ENCODE measurements around the gene ZNF662. TPM values are rescaled to one million over a fixed set of nuclear protein-coding genes. Genes with fewer than 3 reads are reported as not detected.

Gene ZNF662
- not detected in 3 replicates for total RNA-seq
- long read RNA-seq, result 0 reads

DNA sequence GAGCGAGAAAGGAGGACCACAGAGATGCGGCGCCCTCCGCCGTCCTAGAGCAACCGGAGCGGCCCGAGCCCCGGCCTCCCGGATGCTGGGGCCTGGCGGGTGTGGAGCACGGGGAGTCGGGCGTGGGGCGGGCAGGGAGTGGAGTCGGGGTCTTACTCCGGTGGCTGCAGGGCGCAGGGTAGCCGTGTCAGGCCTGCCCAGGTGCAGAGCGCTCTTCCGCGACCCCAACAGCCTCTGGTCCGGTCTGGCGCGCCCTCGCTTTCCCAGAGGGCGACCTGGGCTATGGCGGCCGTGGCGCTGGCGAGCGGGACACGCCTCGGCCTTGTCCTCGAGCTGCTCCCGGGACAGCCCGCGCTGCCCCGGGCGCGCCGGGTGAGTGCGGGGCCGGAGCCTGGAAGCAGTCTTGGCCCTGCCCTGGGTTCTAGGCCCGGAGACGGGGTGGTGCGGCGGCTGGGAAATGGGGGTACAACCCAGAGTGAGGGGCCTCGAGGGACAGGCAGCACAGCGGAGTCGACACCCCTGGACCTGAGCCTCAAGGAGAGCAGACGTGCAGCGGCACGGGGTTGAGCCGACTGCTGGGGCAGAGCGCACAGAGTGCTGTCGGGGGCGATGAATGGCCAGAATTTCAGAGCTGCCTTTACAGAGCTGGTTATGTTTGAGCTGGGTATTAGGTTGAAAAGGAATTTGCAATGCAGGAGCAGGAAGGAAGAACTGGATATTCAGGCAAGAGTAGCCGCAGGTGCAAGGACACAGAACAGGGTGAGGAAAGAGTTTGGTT, at the start of gene ZNF662:
Gene ZNF662 (plus strand): TSS at position 73 of the 778 bp plus-strand sequence. CDS start 1,973 bp downstream, outside the sequence.
- H3K9me3 Mint-ChIP-seq (ENCODE audit: low read depth), result peaks cover 15% of the 10 kb centered on the region
- no peaks in the 10 kb centered on the region for H3K4me1 Mint-ChIP-seq (ENCODE audit: low read depth)
- peaks cover 25% of the 10 kb centered on the region for H3K27me3 Mint-ChIP-seq (ENCODE audit: low read depth)
- H3K36me3 Mint-ChIP-seq (ENCODE audit: low read depth), result no peaks in the 10 kb centered on the region
- no peak within 1 kb of the TSS for H3K27ac Mint-ChIP-seq (ENCODE audit: unreplicated experiment)
- H3K4me3 Mint-ChIP-seq (ENCODE audit: unreplicated experiment), result no peak within 1 kb of the TSS
- TF ChIP-seq, protein P1, sequence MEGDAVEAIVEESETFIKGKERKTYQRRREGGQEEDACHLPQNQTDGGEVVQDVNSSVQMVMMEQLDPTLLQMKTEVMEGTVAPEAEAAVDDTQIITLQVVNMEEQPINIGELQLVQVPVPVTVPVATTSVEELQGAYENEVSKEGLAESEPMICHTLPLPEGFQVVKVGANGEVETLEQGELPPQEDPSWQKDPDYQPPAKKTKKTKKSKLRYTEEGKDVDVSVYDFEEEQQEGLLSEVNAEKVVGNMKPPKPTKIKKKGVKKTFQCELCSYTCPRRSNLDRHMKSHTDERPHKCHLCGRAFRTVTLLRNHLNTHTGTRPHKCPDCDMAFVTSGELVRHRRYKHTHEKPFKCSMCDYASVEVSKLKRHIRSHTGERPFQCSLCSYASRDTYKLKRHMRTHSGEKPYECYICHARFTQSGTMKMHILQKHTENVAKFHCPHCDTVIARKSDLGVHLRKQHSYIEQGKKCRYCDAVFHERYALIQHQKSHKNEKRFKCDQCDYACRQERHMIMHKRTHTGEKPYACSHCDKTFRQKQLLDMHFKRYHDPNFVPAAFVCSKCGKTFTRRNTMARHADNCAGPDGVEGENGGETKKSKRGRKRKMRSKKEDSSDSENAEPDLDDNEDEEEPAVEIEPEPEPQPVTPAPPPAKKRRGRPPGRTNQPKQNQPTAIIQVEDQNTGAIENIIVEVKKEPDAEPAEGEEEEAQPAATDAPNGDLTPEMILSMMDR (IDR thresholded peaks at IDR 0.05), result no peak
- peak; percentile 88 for DNase-seq (ENCODE audit: low spot score)

DNA sequence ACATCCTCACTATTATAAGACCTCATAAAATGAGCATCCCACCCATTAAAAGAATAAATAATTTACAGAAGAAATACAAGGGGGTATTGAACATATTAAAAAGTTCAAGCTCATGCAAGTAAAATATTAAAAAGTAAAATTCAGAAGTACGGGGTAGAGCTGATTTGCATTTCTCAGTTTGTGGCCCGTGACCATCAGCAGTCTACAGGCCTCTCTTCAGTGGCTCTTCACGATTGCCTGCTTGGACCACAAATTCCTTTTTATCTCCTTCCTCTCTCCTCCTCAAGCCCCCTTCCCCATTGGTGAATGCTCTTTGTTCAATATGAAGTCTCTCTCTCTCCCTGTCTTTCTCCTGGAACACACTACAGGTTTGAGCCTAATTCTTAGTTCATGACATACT, 49.4 kb upstream of the ZNF662 start:
- Mint-ChIP-seq H3K27ac (ENCODE audit: unreplicated experiment) (no peak overlapping the region), H3K4me1 (ENCODE audit: low read depth) (peaks cover 16% of the 10 kb centered on the region), H3K36me3 (ENCODE audit: low read depth) (peaks cover 16% of the 10 kb centered on the region), H3K4me3 (ENCODE audit: unreplicated experiment) (no peak overlapping the region), H3K9me3 (ENCODE audit: low read depth) (peaks cover 19% of the 10 kb centered on the region), H3K27me3 (ENCODE audit: low read depth) (peaks cover 40% of the 10 kb centered on the region)
- no peak for DNase-seq (ENCODE audit: low spot score)
- TF ChIP-seq, protein P1 (IDR thresholded peaks at IDR 0.05), result no peak

DNA sequence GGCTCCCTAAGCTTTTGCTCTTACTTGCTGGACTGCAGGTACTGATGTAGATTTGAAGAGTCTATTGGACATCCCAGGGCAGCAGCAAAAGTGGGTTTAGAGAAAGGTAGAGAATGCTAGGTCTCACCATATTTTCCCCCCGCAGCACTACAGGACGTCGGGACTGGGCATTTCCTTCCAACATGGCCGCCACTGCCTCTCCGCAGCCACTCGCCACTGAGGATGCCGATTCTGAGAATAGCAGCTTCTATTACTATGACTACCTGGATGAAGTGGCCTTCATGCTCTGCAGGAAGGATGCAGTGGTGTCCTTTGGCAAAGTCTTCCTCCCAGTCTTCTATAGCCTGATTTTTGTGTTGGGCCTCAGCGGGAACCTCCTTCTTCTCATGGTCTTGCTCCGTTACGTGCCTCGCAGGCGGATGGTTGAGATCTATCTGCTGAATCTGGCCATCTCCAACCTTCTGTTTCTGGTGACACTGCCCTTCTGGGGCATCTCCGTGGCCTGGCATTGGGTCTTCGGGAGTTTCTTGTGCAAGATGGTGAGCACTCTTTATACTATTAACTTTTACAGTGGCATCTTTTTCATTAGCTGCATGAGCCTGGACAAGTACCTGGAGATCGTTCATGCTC, 41.5 kb upstream of the ZNF662 start:
- no peak overlapping the region for H3K27ac Mint-ChIP-seq (ENCODE audit: unreplicated experiment)
- TF ChIP-seq, protein P1 (IDR thresholded peaks at IDR 0.05), result no peak
- no peaks in the 10 kb centered on the region for H3K4me1 Mint-ChIP-seq (ENCODE audit: low read depth)
- peaks cover 12% of the 10 kb centered on the region for H3K9me3 Mint-ChIP-seq (ENCODE audit: low read depth)
- peaks cover 46% of the 10 kb centered on the region for H3K27me3 Mint-ChIP-seq (ENCODE audit: low read depth)
- H3K4me3 Mint-ChIP-seq (ENCODE audit: unreplicated experiment), result no peak overlapping the region
- DNase-seq (ENCODE audit: low spot score), result no peak
- peaks cover 10% of the 10 kb centered on the region for H3K36me3 Mint-ChIP-seq (ENCODE audit: low read depth)

DNA sequence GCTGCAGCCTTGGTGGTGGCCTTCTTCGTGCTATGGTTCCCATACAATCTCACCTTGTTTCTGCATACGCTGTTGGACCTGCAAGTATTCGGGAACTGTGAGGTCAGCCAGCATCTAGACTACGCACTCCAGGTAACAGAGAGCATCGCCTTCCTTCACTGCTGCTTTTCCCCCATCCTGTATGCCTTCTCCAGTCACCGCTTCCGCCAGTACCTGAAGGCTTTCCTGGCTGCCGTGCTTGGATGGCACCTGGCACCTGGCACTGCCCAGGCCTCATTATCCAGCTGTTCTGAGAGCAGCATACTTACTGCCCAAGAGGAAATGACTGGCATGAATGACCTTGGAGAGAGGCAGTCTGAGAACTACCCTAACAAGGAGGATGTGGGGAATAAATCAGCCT, 40.7 kb upstream of the ZNF662 start:
- no peaks in the 10 kb centered on the region for H3K4me1 Mint-ChIP-seq (ENCODE audit: low read depth)
- TF ChIP-seq, protein P1 (IDR thresholded peaks at IDR 0.05), result no peak
- peaks cover 12% of the 10 kb centered on the region for H3K9me3 Mint-ChIP-seq (ENCODE audit: low read depth)
- no peak overlapping the region for H3K4me3 Mint-ChIP-seq (ENCODE audit: unreplicated experiment)
- peaks cover 10% of the 10 kb centered on the region for H3K36me3 Mint-ChIP-seq (ENCODE audit: low read depth)
- H3K27ac Mint-ChIP-seq (ENCODE audit: unreplicated experiment), result no peak overlapping the region
- H3K27me3 Mint-ChIP-seq (ENCODE audit: low read depth), result peaks cover 44% of the 10 kb centered on the region
- no peak for DNase-seq (ENCODE audit: low spot score)

DNA sequence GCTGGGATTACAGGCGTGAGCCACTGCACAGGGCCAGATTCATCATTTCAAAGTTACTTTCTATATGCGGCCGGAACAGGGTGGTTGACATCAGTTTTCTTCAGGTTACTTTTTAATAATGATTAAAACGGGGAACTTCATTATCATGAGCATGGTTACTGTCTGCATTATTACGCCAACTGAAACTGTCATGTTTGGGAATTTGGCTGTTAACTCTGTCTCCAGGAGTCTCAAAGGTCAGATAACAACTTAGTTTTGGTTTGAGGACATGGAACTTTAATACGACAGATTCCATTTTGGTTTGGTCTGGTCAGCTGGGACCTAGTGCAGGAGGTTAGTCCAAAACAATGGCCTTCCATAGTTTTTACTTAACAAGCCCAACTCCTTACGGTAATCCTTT, 38.8 kb upstream of the ZNF662 start:
- DNase-seq (ENCODE audit: low spot score), result no peak
- Mint-ChIP-seq H3K27ac (ENCODE audit: unreplicated experiment) (no peak overlapping the region), H3K27me3 (ENCODE audit: low read depth) (peaks cover 31% of the 10 kb centered on the region), H3K4me3 (ENCODE audit: unreplicated experiment) (no peak overlapping the region), H3K9me3 (ENCODE audit: low read depth) (no peaks in the 10 kb centered on the region), H3K4me1 (ENCODE audit: low read depth) (peaks cover 3% of the 10 kb centered on the region), H3K36me3 (ENCODE audit: low read depth) (peaks cover 3% of the 10 kb centered on the region)
- TF ChIP-seq, protein P1 (IDR thresholded peaks at IDR 0.05), result no peak
